Heart left ventricle (tissue), 16 donors: ENCODE measurements around the gene PPIG. TPM values are rescaled to one million over a fixed set of nuclear protein-coding genes. Genes with fewer than 3 reads are reported as not detected.
"Not testable (repeated sequence)": the region's sequence is repeated elsewhere in the genome, so short reads cannot be mapped to it uniquely, and the experiment has no call there.

Source experiments
- ATAC-seq, 4 donors: fragments of 200-7000 bp; cut with Tn5 transposase; one replicate each; pipeline ENCODE4 v1.9.1; 2020 to 2022; ENCODE audit warnings: moderate library complexity in 4 of 4, mild to moderate bottlenecking in 3 of 4, moderate number of reproducible peaks in 1 of 4
- DNase-seq, 5 donors: peaks; one replicate each; pipeline ENCODE4 v3.0.0-alpha.2; 2020
- H3K27ac ChIP-seq, 12 donors: fragments of 200-600 bp; sonication (generic) in 4 of 12; one replicate each; pipeline versions ENCODE4 v1.5.0 to v1.8.0; 2016 to 2022; ENCODE audit warnings: mild to moderate bottlenecking in 2 of 12
- H3K27me3 ChIP-seq, 9 donors: fragments of 200-600 bp; sonication (generic) in 2 of 9; one replicate each; pipeline versions ENCODE4 v1.5.1 to v1.8.0; 2016 to 2022; ENCODE audit warnings: mild to moderate bottlenecking in 3 of 9
- H3K36me3 ChIP-seq, 9 donors: fragments of 200-600 bp; sonication (generic) in 2 of 9; one replicate each; pipeline versions ENCODE4 v1.5.0 to v1.8.0; 2018 to 2022; ENCODE audit warnings: mild to moderate bottlenecking in 2 of 9
- H3K4me1 ChIP-seq, 12 donors: fragments of 200-600 bp; sonication (generic) in 4 of 12; one replicate each; pipeline versions ENCODE4 v1.5.0 to v1.8.0; 2016 to 2022; ENCODE audit warnings: mild to moderate bottlenecking in 3 of 12
- H3K4me3 ChIP-seq, 12 donors: fragments of 200-600 bp; sonication (generic) in 4 of 12; one replicate each; pipeline versions ENCODE4 v1.5.0 to v1.8.0; 2017 to 2022; ENCODE audit warnings: mild to moderate bottlenecking in 9 of 12, moderate library complexity in 4 of 12
- H3K9me3 ChIP-seq, 12 donors: fragments of 200-600 bp; sonication (generic) in 4 of 12; one replicate each; pipeline versions ENCODE4 v1.5.0 to v1.8.0; 2016 to 2022; ENCODE audit warnings: mild to moderate bottlenecking in 1 of 12
- POLR2A ChIP-seq, 2 donors: fragments of 450-650 bp; IDR thresholded peaks; one replicate each; pipeline ENCODE4 v1.6.1; 2017; ENCODE audit warnings: antibody characterized with exemption in 2 of 2, mild to moderate bottlenecking in 2 of 2, moderate library complexity in 2 of 2
- WGBS, 4 donors: extraction: QIAGEN DNeasy Blood & Tissue Kit in 2 of 4; methylation state at CpG; one replicate each; pipeline versions ENCODE4 v1.1.5 to v1.1.7; 2013 to 2018; 5-methylcytosine and 5-hydroxymethylcytosine counted together
- intact Hi-C, 10 donors: fragments of 100-400 bp; cut with DNase I; formaldehyde crosslinking; loops; one replicate each; pipeline versions ENCODE4 v1.11.1 to v1.14.2; 2022
- polyA plus RNA-seq, 2 donors: library from polyadenylated mRNA; stranded (reverse); fragments of 200-250 nt; gene quantifications; one replicate each; pipeline ENCODE4 v1.2.3, GENCODE V29; 2013
- total RNA-seq, 9 donors: library from RNA; depleted of rRNA in 2 of 9; stranded (reverse); fragments of >200 nt in 2 of 9; fragmentation: NEBNext Ultra II Directional in 3 of 9; extraction: Animal tissue kit (Norgen Biotek cat#: 25700) in 3 of 9; gene quantifications; one replicate each; pipeline versions ENCODE4 v1.1.0 to v1.2.4, GENCODE V29; 2016 to 2023
- TF ChIP-seq, protein P1 (sequence below), 12 donors: fragments of 200-600 bp; sonication (generic) in 4 of 12; IDR thresholded peaks; one replicate each; pipeline versions ENCODE4 v1.5.0 to v1.8.0; 2018 to 2022; ENCODE audit warnings: antibody characterized with exemption in 12 of 12, mild to moderate bottlenecking in 5 of 12
- donor health status: ischemic (EF 13 %, LVEDD 7.1; RV severe dilation, severe dysfunction).
- donor health status: healthy with polysubstance abuse.
- donor health status: DM: no; HTN: yes; CAD: no.
- donor health status: DM: no; HTN: no; CAD: no.
- donor health status: ischemic (EF 25% LVEDD 6.9; RV normal size, moderate dysfunction).
- donor health status: ischemic (EF 25% LVEDD 5.7; RV mildly dilated, moderate dysfunction).
- donor health status: healthy.
- donor health status: DM: yes; HTN: yes; CAD: no.
- donor health status: ischemic (EF 35%, LVEDD 5.7; RV mildly dilated, moderate dysfunction).
- donor health status: nonischemic (EF 11% LVEDD 7.7; RV severe dilation, severe dysfunction).
- donor health status: DM: yes; HTN: yes; CAD: no.
- donor health status: PGD.
- donor health status: ischemic (EF 29% LVEDD 5.4; RV normal size, mild dysfunction).
- donor health status: nonischemic (EF 23%, LVEDD 6.1; RV moderate dilation, normal function).

The PPIG gene
- total and polyA plus RNA-seq, 11 donors: 19.9 to 69.6 (median 39.9) TPM

DNA sequence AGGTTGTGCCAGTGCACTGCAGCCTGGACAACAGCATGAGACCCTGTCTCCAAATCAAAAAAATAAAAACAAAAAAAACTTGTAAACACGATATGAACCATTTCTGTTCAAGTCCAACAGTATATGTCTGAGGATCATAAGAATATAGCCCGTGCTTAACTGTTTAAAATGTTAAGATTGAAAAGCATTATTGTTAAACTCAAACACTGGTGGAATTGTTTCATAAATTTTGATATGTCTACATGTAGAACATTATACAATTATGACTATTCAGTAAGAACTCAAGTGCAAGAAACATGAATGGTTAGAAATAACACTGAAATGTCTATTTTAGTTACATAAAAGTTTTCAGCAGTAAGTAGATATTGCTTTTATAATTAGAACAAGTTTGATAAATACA is 29.7 kb downstream of the PPIG start:
- no peak for ATAC-seq

GRCh38 chr2:169615982-169616381 is 31.8 kb downstream of the PPIG start:
- H3K4me3 ChIP-seq, H3K4me1 ChIP-seq, DNase-seq, intact Hi-C loops, ATAC-seq, H3K27ac ChIP-seq, H3K27me3 ChIP-seq: not testable (repeated sequence)
- H3K9me3 ChIP-seq: peaks cover 0 to 17% (median 0%) of the 10 kb centered on the region in 12 donors
- 98 to 100% (median 100%) methylated on average over 1 of the region's 1 CpG for WGBS, 4 donors
- H3K36me3 ChIP-seq: peaks cover 2 to 91% (median 73%) of the 10 kb centered on the region in 9 donors

More for the DNA sequence above, 29.7 kb downstream of the PPIG start:
- H3K36me3 ChIP-seq: peaks cover 2 to 99% (median 79%) of the 10 kb centered on the region in 9 donors
- peaks cover 0 to 17% (median 0%) of the 10 kb centered on the region in 12 donors for H3K9me3 ChIP-seq
- intact Hi-C loops: no loop called here
- no peak overlapping the region for H3K27ac ChIP-seq
- no peaks in the 10 kb centered on the region for H3K4me1 ChIP-seq
- WGBS, 4 donors: 83 to 88% (median 86%) methylated on average over 2 of the region's 2 CpGs
- H3K27me3 ChIP-seq: no peaks in the 10 kb centered on the region
- DNase-seq: no peak
- TF ChIP-seq POLR2A (IDR thresholded peaks at IDR 0.05): no peak
- TF ChIP-seq, protein P1, sequence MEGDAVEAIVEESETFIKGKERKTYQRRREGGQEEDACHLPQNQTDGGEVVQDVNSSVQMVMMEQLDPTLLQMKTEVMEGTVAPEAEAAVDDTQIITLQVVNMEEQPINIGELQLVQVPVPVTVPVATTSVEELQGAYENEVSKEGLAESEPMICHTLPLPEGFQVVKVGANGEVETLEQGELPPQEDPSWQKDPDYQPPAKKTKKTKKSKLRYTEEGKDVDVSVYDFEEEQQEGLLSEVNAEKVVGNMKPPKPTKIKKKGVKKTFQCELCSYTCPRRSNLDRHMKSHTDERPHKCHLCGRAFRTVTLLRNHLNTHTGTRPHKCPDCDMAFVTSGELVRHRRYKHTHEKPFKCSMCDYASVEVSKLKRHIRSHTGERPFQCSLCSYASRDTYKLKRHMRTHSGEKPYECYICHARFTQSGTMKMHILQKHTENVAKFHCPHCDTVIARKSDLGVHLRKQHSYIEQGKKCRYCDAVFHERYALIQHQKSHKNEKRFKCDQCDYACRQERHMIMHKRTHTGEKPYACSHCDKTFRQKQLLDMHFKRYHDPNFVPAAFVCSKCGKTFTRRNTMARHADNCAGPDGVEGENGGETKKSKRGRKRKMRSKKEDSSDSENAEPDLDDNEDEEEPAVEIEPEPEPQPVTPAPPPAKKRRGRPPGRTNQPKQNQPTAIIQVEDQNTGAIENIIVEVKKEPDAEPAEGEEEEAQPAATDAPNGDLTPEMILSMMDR (IDR thresholded peaks at IDR 0.05): no peak
- H3K4me3 ChIP-seq: no peak overlapping the region

DNA sequence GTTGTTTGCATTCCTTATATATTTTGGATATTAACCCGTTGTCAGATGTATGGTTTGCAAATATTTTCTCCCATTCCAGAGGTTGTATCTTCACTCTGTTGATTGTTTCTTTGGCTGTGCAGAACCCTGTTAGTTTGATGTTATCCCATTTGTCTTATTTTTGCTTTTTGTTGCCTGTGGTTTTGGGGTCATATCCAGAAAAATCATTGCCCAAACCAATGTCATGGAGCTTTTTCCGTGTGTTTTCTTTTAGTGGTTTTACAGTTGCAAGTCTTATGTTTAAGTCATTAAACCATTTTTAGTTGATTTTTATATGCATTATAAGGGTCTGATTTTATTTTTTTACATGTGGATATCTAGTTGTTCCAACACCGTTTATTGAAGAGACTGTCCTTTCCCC is 35.8 kb downstream of the PPIG start:
- TF ChIP-seq, protein P1 (IDR thresholded peaks at IDR 0.05): no peak
- no peak for TF ChIP-seq POLR2A (IDR thresholded peaks at IDR 0.05)
- Histone ChIP-seq H3K36me3 (peaks cover 0 to 82% (median 71%) of the 10 kb centered on the region in 9 donors), H3K9me3 (peaks cover 0 to 17% (median 0%) of the 10 kb centered on the region in 12 donors), H3K27ac (no peak overlapping the region), H3K4me3 (no peak overlapping the region), H3K4me1 (no peaks in the 10 kb centered on the region), H3K27me3 (no peaks in the 10 kb centered on the region)
- 56 to 63% (median 58%) methylated on average over 3 of the region's 3 CpGs for WGBS, 4 donors
- ATAC-seq (no peak), DNase-seq (no peak)
- intact Hi-C loops: no loop called here

- Histone ChIP-seq H3K27ac (no peak overlapping the region), H3K36me3 (peaks cover 0 to 81% (median 69%) of the 10 kb centered on the region in 9 donors), H3K4me1 (no peaks in the 10 kb centered on the region), H3K9me3 (peaks cover 0 to 17% (median 0%) of the 10 kb centered on the region in 12 donors), H3K27me3 (no peaks in the 10 kb centered on the region), H3K4me3 (no peak overlapping the region)
- TF ChIP-seq, protein P1 (IDR thresholded peaks at IDR 0.05): no peak
- TF ChIP-seq POLR2A (IDR thresholded peaks at IDR 0.05): no peak
- 81 to 92% (median 87%) methylated on average over 1 of the region's 1 CpG for WGBS, 4 donors
- no peak for DNase-seq
- intact Hi-C loops: no loop called here
- no peak for ATAC-seq
Observed at GRCh38 chr2:169620509-169620908, 36.4 kb downstream of the PPIG start.

- no peak overlapping the region for H3K27ac ChIP-seq
- 71 to 84% (median 83%) methylated on average over 4 of the region's 4 CpGs for WGBS, 4 donors
- H3K36me3 ChIP-seq: peaks cover 0 to 82% (median 67%) of the 10 kb centered on the region in 9 donors
- ATAC-seq (no peak), DNase-seq (no peak)
- H3K4me1 ChIP-seq: no peaks in the 10 kb centered on the region
- TF ChIP-seq, protein P1 (IDR thresholded peaks at IDR 0.05): no peak
- TF ChIP-seq POLR2A (IDR thresholded peaks at IDR 0.05): no peak
- no peaks in the 10 kb centered on the region for H3K27me3 ChIP-seq
- H3K4me3 ChIP-seq: no peak overlapping the region
- intact Hi-C loops: no loop called here
- peaks cover 0 to 9% (median 0%) of the 10 kb centered on the region in 12 donors for H3K9me3 ChIP-seq
Observed at GRCh38 chr2:169623235-169623634, 39.1 kb downstream of the PPIG start.
